ENCODE results near the gene TRAPPC3.

TRAPPC3 gene

GRCh38 chr1:36093226-36093625, 56.1 kb downstream of the TRAPPC3 start:
- H3K36me3 ChIP-seq (ENCODE audit: low read length): no peaks in the 10 kb centered on the region
- no peak overlapping the region for H3K4me2 ChIP-seq (ENCODE audit: low read depth, low read length, poor library complexity, severe bottlenecking)
- no peaks in the 10 kb centered on the region for H3K9me2 ChIP-seq (replicated peaks; ENCODE audit: insufficient read depth, low read length)
- no peak overlapping the region for H3K9ac ChIP-seq (ENCODE audit: low read length)
- H3K4me3 ChIP-seq (ENCODE audit: insufficient read depth, low read length, poor library complexity, severe bottlenecking): no peak overlapping the region
- no peak overlapping the region for H2AFZ ChIP-seq (ENCODE audit: low read depth, low read length, severe bottlenecking)
- H3F3A ChIP-seq (ENCODE audit: insufficient read depth): no peaks in the 10 kb centered on the region
- no peak for TF ChIP-seq CTCF (IDR thresholded peaks at IDR 0.05; ENCODE audit: insufficient read depth, low read length, poor library complexity, severe bottlenecking)
- TF ChIP-seq EZH2phosphoT487 (conservative IDR thresholded peaks at IDR 0.05; ENCODE audit: low read length): no peak
- H3K79me2 ChIP-seq (ENCODE audit: insufficient read depth, low read length): peaks cover 14% of the 10 kb centered on the region
- H4K20me1 ChIP-seq (ENCODE audit: low read depth, low read length): no peaks in the 10 kb centered on the region
- no peak overlapping the region for H3K27ac ChIP-seq (ENCODE audit: low read depth, low read length)
- H3K27me3 ChIP-seq (ENCODE audit: low read length): no peaks in the 10 kb centered on the region
- H3K9me3 ChIP-seq (ENCODE audit: insufficient read depth, low read length): no peaks in the 10 kb centered on the region

- no peaks in the 10 kb centered on the region for H4K20me1 ChIP-seq (ENCODE audit: low read depth, low read length)
- H3F3A ChIP-seq (ENCODE audit: insufficient read depth): no peaks in the 10 kb centered on the region
- no peak for TF ChIP-seq EZH2phosphoT487 (conservative IDR thresholded peaks at IDR 0.05; ENCODE audit: low read length)
- no peak for TF ChIP-seq CTCF (IDR thresholded peaks at IDR 0.05; ENCODE audit: insufficient read depth, low read length, poor library complexity, severe bottlenecking)
- no peak overlapping the region for H2AFZ ChIP-seq (ENCODE audit: low read depth, low read length, severe bottlenecking)
- H3K79me2 ChIP-seq (ENCODE audit: insufficient read depth, low read length): peaks cover 14% of the 10 kb centered on the region
- H3K9me2 ChIP-seq (replicated peaks; ENCODE audit: insufficient read depth, low read length): no peaks in the 10 kb centered on the region
- H3K9ac ChIP-seq (ENCODE audit: low read length): no peak overlapping the region
- H3K27ac ChIP-seq (ENCODE audit: low read depth, low read length): no peak overlapping the region
- H3K27me3 ChIP-seq (ENCODE audit: low read length): no peaks in the 10 kb centered on the region
- no peaks in the 10 kb centered on the region for H3K36me3 ChIP-seq (ENCODE audit: low read length)
- no peaks in the 10 kb centered on the region for H3K9me3 ChIP-seq (ENCODE audit: insufficient read depth, low read length)
- no peak overlapping the region for H3K4me2 ChIP-seq (ENCODE audit: low read depth, low read length, poor library complexity, severe bottlenecking)
- no peak overlapping the region for H3K4me3 ChIP-seq (ENCODE audit: insufficient read depth, low read length, poor library complexity, severe bottlenecking)
Observed at GRCh38 chr1:36092798-36093185, 56.5 kb downstream of the TRAPPC3 start.

DNA sequence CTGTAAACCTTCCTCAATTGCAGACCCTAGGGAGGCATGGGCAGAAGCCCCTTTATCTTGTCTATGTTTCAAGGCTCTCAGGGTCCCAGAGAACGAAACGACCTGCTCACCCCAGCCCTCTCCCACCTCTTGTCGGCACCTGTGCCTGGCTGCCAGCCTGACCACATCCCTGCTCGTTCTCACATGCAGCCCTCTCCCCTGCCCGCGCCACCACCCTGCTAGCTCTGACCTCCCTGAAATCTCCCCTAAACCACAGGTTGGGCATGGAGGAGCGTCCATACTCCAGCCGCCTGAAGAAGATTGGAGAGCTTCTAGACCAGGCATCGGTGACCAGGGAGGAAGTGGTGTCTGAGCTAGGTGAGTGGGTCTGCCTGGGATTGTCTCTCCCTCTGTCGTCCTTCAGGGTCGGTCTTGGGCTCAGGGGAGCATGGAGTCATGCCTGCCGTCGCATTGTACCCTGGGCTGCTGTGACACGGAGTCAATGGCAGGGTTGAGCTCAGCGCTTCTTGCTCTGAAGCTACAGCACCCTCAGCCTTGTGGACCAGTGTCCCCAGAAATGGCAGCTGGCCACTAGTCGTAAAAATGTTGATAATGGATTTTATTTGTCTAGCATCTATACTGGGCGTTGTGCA, 57.0 kb downstream of the TRAPPC3 start:
- H3K4me2 ChIP-seq (ENCODE audit: low read depth, low read length, poor library complexity, severe bottlenecking): no peak overlapping the region
- no peaks in the 10 kb centered on the region for H3K36me3 ChIP-seq (ENCODE audit: low read length)
- H3K27ac ChIP-seq (ENCODE audit: low read depth, low read length): no peak overlapping the region
- H3K27me3 ChIP-seq (ENCODE audit: low read length): no peaks in the 10 kb centered on the region
- H3K4me3 ChIP-seq (ENCODE audit: insufficient read depth, low read length, poor library complexity, severe bottlenecking): no peak overlapping the region
- H3K9me2 ChIP-seq (replicated peaks; ENCODE audit: insufficient read depth, low read length): no peaks in the 10 kb centered on the region
- H3F3A ChIP-seq (ENCODE audit: insufficient read depth): no peaks in the 10 kb centered on the region
- no peak overlapping the region for H2AFZ ChIP-seq (ENCODE audit: low read depth, low read length, severe bottlenecking)
- peaks cover 14% of the 10 kb centered on the region for H3K79me2 ChIP-seq (ENCODE audit: insufficient read depth, low read length)
- no peak overlapping the region for H3K9ac ChIP-seq (ENCODE audit: low read length)
- no peaks in the 10 kb centered on the region for H4K20me1 ChIP-seq (ENCODE audit: low read depth, low read length)
- H3K9me3 ChIP-seq (ENCODE audit: insufficient read depth, low read length): no peaks in the 10 kb centered on the region
- TF ChIP-seq CTCF (IDR thresholded peaks at IDR 0.05; ENCODE audit: insufficient read depth, low read length, poor library complexity, severe bottlenecking): no peak
- no peak for TF ChIP-seq EZH2phosphoT487 (conservative IDR thresholded peaks at IDR 0.05; ENCODE audit: low read length)

Data from SU-DHL-6 (cell line).